ENCODE data around the gene POU2AF1. TPM values are rescaled to one million over a fixed set of nuclear protein-coding genes. Genes with fewer than 3 reads are reported as not detected.
"Not testable (repeated sequence)": the region's sequence is repeated elsewhere in the genome, so short reads cannot be mapped to it uniquely, and the experiment has no call there.

Gene POU2AF1
- total RNA-seq, 6 donors from 2014 or later = 1.3 to 42.1 (median 4.0) TPM

GRCh38 chr11:111400595-111400994 is 21.5 kb upstream of the POU2AF1 start:
- no peak for DNase-seq
- TF ChIP-seq POLR2AphosphoS5 (IDR thresholded peaks at IDR 0.05) (no peak), CTCF (IDR thresholded peaks at IDR 0.05) (no peak), POLR2A (IDR thresholded peaks at IDR 0.05) (no peak), EP300 (IDR thresholded peaks at IDR 0.05) (no peak)
- Histone ChIP-seq H3K27ac (no peak overlapping the region), H3K27me3 (no peaks in the 10 kb centered on the region), H3K9me3 (no peaks in the 10 kb centered on the region), H3K4me1 (no peaks in the 10 kb centered on the region), H3K4me3 (no peak overlapping the region), H3K36me3 (no peaks in the 10 kb centered on the region)
- ATAC-seq (ENCODE audit: low FRiP score in 2 of 2) = no peak

- 92 to 96% methylated on average over 7 of the region's 7 CpGs for WGBS, 2 donors
- TF ChIP-seq CTCF (IDR thresholded peaks at IDR 0.05) (no peak), POLR2AphosphoS5 (IDR thresholded peaks at IDR 0.05) (no peak), POLR2A (IDR thresholded peaks at IDR 0.05) (no peak), EP300 (IDR thresholded peaks at IDR 0.05) (no peak)
- no peak for ATAC-seq (ENCODE audit: low FRiP score in 2 of 2)
These were observed 20.3 kb upstream of the POU2AF1 start for GRCh38 chr11:111399187-111400031.

DNA sequence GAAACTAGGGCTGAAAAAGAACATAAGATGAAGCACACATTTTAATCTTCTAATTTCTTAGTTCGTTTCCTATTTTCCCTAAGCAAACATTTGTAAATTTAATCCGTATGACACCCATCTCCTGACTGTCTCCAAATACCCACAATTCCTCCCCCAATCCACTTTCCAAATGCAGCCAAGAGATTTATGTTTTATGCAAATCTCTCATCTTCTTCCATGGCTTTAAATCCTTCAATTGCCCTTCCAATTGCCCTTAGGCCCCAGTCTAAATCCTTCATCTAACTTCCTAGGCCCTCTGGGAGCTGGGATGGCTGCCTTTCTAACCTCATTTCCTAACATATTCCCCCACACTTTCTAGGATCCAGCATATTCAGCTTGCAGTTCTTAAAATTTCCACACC is 18.0 kb upstream of the POU2AF1 start:
- ATAC-seq (ENCODE audit: low FRiP score in 2 of 2) (no peak), DNase-seq (no peak)
- H3K27me3 ChIP-seq = no peaks in the 10 kb centered on the region
- no peaks in the 10 kb centered on the region for H3K9me3 ChIP-seq
- WGBS, 2 donors = 84 to 88% methylated on average over 2 of the region's 2 CpGs
- no peaks in the 10 kb centered on the region for H3K36me3 ChIP-seq
- TF ChIP-seq EP300 (IDR thresholded peaks at IDR 0.05) (no peak), POLR2AphosphoS5 (IDR thresholded peaks at IDR 0.05) (no peak), POLR2A (IDR thresholded peaks at IDR 0.05) (no peak), CTCF (IDR thresholded peaks at IDR 0.05) (no peak)
- H3K27ac ChIP-seq = no peak overlapping the region
- no peaks in the 10 kb centered on the region for H3K4me1 ChIP-seq
- no peak overlapping the region for H3K4me3 ChIP-seq

More at GRCh38 chr11:111399187-111400031, 20.3 kb upstream of the POU2AF1 start:
- no peaks in the 10 kb centered on the region for H3K36me3 ChIP-seq
- H3K9me3 ChIP-seq = no peaks in the 10 kb centered on the region
- DNase-seq = no peak
- H3K4me3 ChIP-seq = no peak overlapping the region
- no peaks in the 10 kb centered on the region for H3K27me3 ChIP-seq
- no peak overlapping the region for H3K27ac ChIP-seq
- no peaks in the 10 kb centered on the region for H3K4me1 ChIP-seq

- no peaks in the 10 kb centered on the region for H3K36me3 ChIP-seq
- WGBS, 2 donors = 94% methylated on average over 7 of the region's 7 CpGs
- no peaks in the 10 kb centered on the region for H3K4me1 ChIP-seq
- H3K27me3 ChIP-seq = no peaks in the 10 kb centered on the region
- H3K4me3 ChIP-seq = no peak overlapping the region
- H3K9me3 ChIP-seq = no peaks in the 10 kb centered on the region
- no peak overlapping the region for H3K27ac ChIP-seq
- TF ChIP-seq CTCF (IDR thresholded peaks at IDR 0.05) (no peak), POLR2A (IDR thresholded peaks at IDR 0.05) (no peak), EP300 (IDR thresholded peaks at IDR 0.05) (no peak), POLR2AphosphoS5 (IDR thresholded peaks at IDR 0.05) (no peak)
- DNase-seq = no peak
- ATAC-seq (ENCODE audit: low FRiP score in 2 of 2) = no peak
These were observed 16.7 kb upstream of the POU2AF1 start for GRCh38 chr11:111395749-111396148.

DNA sequence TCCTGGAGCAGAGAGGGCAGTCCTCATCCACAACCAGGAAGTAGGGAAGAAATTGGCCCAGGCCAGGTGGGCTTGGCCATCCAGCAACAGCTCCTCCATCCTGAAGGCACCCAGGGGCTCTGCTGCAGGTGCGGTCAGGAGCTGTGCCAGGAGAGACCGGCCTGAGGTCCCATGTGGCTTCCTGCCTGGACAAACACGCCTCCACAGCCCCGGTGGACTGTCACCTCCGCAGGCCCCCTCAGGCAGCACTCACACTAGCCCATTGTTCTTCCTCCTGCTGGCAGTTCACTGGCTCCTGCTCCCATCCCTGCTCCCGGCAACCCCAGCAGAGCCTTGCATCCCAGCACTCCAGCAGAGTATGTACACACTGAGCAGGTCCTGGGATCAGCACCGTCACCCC is 16.0 kb upstream of the POU2AF1 start:
- Histone ChIP-seq H3K27ac (no peak overlapping the region), H3K4me1 (no peaks in the 10 kb centered on the region), H3K4me3 (no peak overlapping the region), H3K36me3 (no peaks in the 10 kb centered on the region), H3K27me3 (no peaks in the 10 kb centered on the region), H3K9me3 (no peaks in the 10 kb centered on the region)
- WGBS, 2 donors = 84% methylated on average over 2 to 5 of the region's 7 CpGs
- DNase-seq (no peak), ATAC-seq (ENCODE audit: low FRiP score in 2 of 2) (peak in 1 of 2 donors; percentile 46)
- no peak for TF ChIP-seq CTCF (IDR thresholded peaks at IDR 0.05)
- no peak for TF ChIP-seq POLR2A (IDR thresholded peaks at IDR 0.05)
- TF ChIP-seq POLR2AphosphoS5 (IDR thresholded peaks at IDR 0.05) = no peak
- TF ChIP-seq EP300 (IDR thresholded peaks at IDR 0.05) = no peak

GRCh38 chr11:111394147-111394546 is 15.1 kb upstream of the POU2AF1 start:
- H3K27me3 ChIP-seq, DNase-seq, H3K4me3 ChIP-seq, H3K36me3 ChIP-seq, H3K4me1 ChIP-seq, H3K27ac ChIP-seq, H3K9me3 ChIP-seq: not testable (repeated sequence)
- ATAC-seq (ENCODE audit: low FRiP score in 2 of 2) = peak in 1 of 2 donors; percentile 32
- WGBS, 2 donors = 78 to 81% methylated on average over 3 to 4 of the region's 4 CpGs
